Measurements from ENCODE around the gene ACOX1.

DNA sequence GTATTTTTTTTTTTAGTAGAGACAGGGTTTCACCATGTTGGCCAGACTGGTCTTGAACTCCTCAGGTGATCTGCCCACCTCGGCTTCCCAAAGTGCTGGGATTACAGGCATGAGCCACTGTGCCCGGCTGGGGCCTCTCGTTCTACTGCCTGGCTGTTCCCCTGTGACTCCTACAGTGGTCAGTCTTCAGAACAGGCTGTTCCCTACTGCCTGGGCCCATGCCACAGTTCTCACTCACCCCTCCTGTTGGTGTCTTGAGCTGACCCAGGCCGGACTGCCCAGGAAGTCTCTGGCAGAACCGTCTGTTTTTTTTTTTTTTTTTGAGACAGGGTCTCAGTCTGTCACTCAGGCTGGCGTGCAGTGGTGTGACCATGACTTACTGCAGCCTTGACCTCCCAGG is 24.9 kb upstream of the ACOX1 start:
- no peak for TF ChIP-seq POLR2A (IDR thresholded peaks at IDR 0.05; ENCODE audit: low read depth, low read length)
- TF ChIP-seq POLR2AphosphoS5 (IDR thresholded peaks at IDR 0.05; ENCODE audit: low read depth, low read length): no peak
- TF ChIP-seq POU2F2 (IDR thresholded peaks at IDR 0.05; ENCODE audit: low read depth, low read length): no peak
- no peak for TF ChIP-seq TAF1 (IDR thresholded peaks at IDR 0.05; ENCODE audit: low read depth, low read length)
- no peak for TF ChIP-seq SPI1 (IDR thresholded peaks at IDR 0.05; ENCODE audit: low read depth, low read length)
- TF ChIP-seq PAX5 (IDR thresholded peaks at IDR 0.05; ENCODE audit: insufficient read depth, low read length, severe bottlenecking): no peak
